Stimulated activated effector memory CD8-positive, alpha-beta T cell treated with anti-CD3 and anti-CD28 coated beads, Interleukin-12 subunit alpha, Interleukin-12 subunit beta, amount 100 ng/mL, for 72 hours (primary cell): ENCODE data around the gene LNP1.

Experiments
- ATAC-seq: fragments of 150-1000 bp; cut with Tn5 transposase; 2 replicates; pipeline ENCODE4 v1.10.0; 2021
- DNase-seq, 2 donors: peaks; one replicate each; pipeline ENCODE4 v3.0.0; 2021 to 2022; ENCODE audit warnings: low spot score in 2 of 2
- H3K27ac Mint-ChIP-seq: one replicate; pipeline ENCODE4 v1.8.0; 2022; ENCODE audit warnings: mild to moderate bottlenecking, mixed read lengths
- H3K36me3 Mint-ChIP-seq: one replicate; pipeline ENCODE4 v1.8.0; 2022; ENCODE audit warnings: mild to moderate bottlenecking, mixed read lengths
- H3K4me1 Mint-ChIP-seq: one replicate; pipeline ENCODE4 v1.8.0; 2022; ENCODE audit warnings: mixed read lengths
- H3K4me3 Mint-ChIP-seq: one replicate; pipeline ENCODE4 v1.8.0; 2022; ENCODE audit warnings: mild to moderate bottlenecking, mixed read lengths
- H3K9me3 Mint-ChIP-seq: one replicate; pipeline ENCODE4 v1.8.0; 2022; ENCODE audit warnings: mixed read lengths

The LNP1 gene

GRCh38 chr3:100384733-100385525, 16.4 kb upstream of the LNP1 start:
- peaks cover 85% of the 10 kb centered on the region for H3K36me3 Mint-ChIP-seq
- H3K4me3 Mint-ChIP-seq: no peak overlapping the region
- DNase-seq (no peak), ATAC-seq (no peak)
- H3K27ac Mint-ChIP-seq: no peak overlapping the region
- peaks cover 14% of the 10 kb centered on the region for H3K4me1 Mint-ChIP-seq
- no peaks in the 10 kb centered on the region for H3K9me3 Mint-ChIP-seq

- H3K4me3 Mint-ChIP-seq: no peak overlapping the region
- H3K27ac Mint-ChIP-seq: no peak overlapping the region
- no peaks in the 10 kb centered on the region for H3K9me3 Mint-ChIP-seq
- no peak for ATAC-seq
- peaks cover 14% of the 10 kb centered on the region for H3K4me1 Mint-ChIP-seq
- H3K36me3 Mint-ChIP-seq: peaks cover 69% of the 10 kb centered on the region
- no peak for DNase-seq
These were observed 14.8 kb upstream of the LNP1 start for GRCh38 chr3:100386437-100387074.

GRCh38 chr3:100389025-100389424, 12.3 kb upstream of the LNP1 start:
- DNase-seq: no peak
- no peak for ATAC-seq
- peaks cover 44% of the 10 kb centered on the region for H3K36me3 Mint-ChIP-seq
- no peaks in the 10 kb centered on the region for H3K9me3 Mint-ChIP-seq
- no peak overlapping the region for H3K4me3 Mint-ChIP-seq
- no peak overlapping the region for H3K27ac Mint-ChIP-seq
- H3K4me1 Mint-ChIP-seq: peaks cover 18% of the 10 kb centered on the region

GRCh38 chr3:100395679-100396431, 5.5 kb upstream of the LNP1 start:
- Mint-ChIP-seq H3K36me3 (peaks cover 36% of the 10 kb centered on the region), H3K4me1 (peaks cover 39% of the 10 kb centered on the region), H3K9me3 (no peaks in the 10 kb centered on the region), H3K27ac (peak overlapping the region; percentile 35), H3K4me3 (no peak overlapping the region)
- DNase-seq: no peak
- ATAC-seq: peak; percentile 46

GRCh38 chr3:100396967-100397366, 4.4 kb upstream of the LNP1 start:
- DNase-seq (no peak), ATAC-seq (no peak)
- Mint-ChIP-seq H3K4me3 (no peak overlapping the region), H3K9me3 (no peaks in the 10 kb centered on the region), H3K4me1 (peaks cover 45% of the 10 kb centered on the region), H3K27ac (peak overlapping the region; percentile 12), H3K36me3 (peaks cover 47% of the 10 kb centered on the region)

- ATAC-seq (no peak), DNase-seq (no peak)
- peak overlapping the region; percentile 90 for H3K4me3 Mint-ChIP-seq
- H3K27ac Mint-ChIP-seq: peak overlapping the region; percentile 98
- H3K9me3 Mint-ChIP-seq: no peaks in the 10 kb centered on the region
- H3K4me1 Mint-ChIP-seq: peaks cover 43% of the 10 kb centered on the region
- H3K36me3 Mint-ChIP-seq: peaks cover 47% of the 10 kb centered on the region
These were observed 1.8 kb upstream of the LNP1 start for GRCh38 chr3:100399341-100400071.

GRCh38 chr3:100400419-100400779, 940 bp upstream of the LNP1 start:
- peak overlapping the region; percentile 98 for H3K27ac Mint-ChIP-seq
- DNase-seq (peak in 1 of 2 donors; percentile 73), ATAC-seq (peak; percentile 67)
- H3K4me1 Mint-ChIP-seq: peaks cover 43% of the 10 kb centered on the region
- peaks cover 39% of the 10 kb centered on the region for H3K36me3 Mint-ChIP-seq
- H3K4me3 Mint-ChIP-seq: peak overlapping the region; percentile 90
- no peaks in the 10 kb centered on the region for H3K9me3 Mint-ChIP-seq

GRCh38 chr3:100401674-100402041, 319 bp downstream of the LNP1 start:
- peaks cover 31% of the 10 kb centered on the region for H3K36me3 Mint-ChIP-seq
- H3K9me3 Mint-ChIP-seq: no peaks in the 10 kb centered on the region
- peak; percentile 53 for ATAC-seq
- no peak for DNase-seq
- peak overlapping the region; percentile 90 for H3K4me3 Mint-ChIP-seq
- peaks cover 40% of the 10 kb centered on the region for H3K4me1 Mint-ChIP-seq
- H3K27ac Mint-ChIP-seq: peak overlapping the region; percentile 98

- Mint-ChIP-seq H3K4me3 (peak overlapping the region; percentile 90), H3K27ac (peak overlapping the region; percentile 98), H3K9me3 (peaks cover under 1% of the 10 kb centered on the region), H3K36me3 (peaks cover 28% of the 10 kb centered on the region), H3K4me1 (peaks cover 37% of the 10 kb centered on the region)
- ATAC-seq (no peak), DNase-seq (no peak)
These were observed 917 bp downstream of the LNP1 start for GRCh38 chr3:100402256-100402655.

- Mint-ChIP-seq H3K27ac (no peak overlapping the region), H3K9me3 (peaks cover 7% of the 10 kb centered on the region), H3K36me3 (peaks cover 22% of the 10 kb centered on the region), H3K4me3 (peak overlapping the region; percentile 90), H3K4me1 (peaks cover 37% of the 10 kb centered on the region)
- no peak for ATAC-seq
- no peak for DNase-seq
These were observed 1.6 kb downstream of the LNP1 start for GRCh38 chr3:100402891-100403290.

- DNase-seq (no peak), ATAC-seq (no peak)
- peaks cover 19% of the 10 kb centered on the region for H3K36me3 Mint-ChIP-seq
- peaks cover 34% of the 10 kb centered on the region for H3K4me1 Mint-ChIP-seq
- H3K27ac Mint-ChIP-seq: no peak overlapping the region
- H3K4me3 Mint-ChIP-seq: peak overlapping the region; percentile 90
- peaks cover 7% of the 10 kb centered on the region for H3K9me3 Mint-ChIP-seq
These were observed 2.3 kb downstream of the LNP1 start for GRCh38 chr3:100403362-100404249.

- peaks cover 7% of the 10 kb centered on the region for H3K9me3 Mint-ChIP-seq
- DNase-seq: no peak
- no peak for ATAC-seq
These were observed 2.9 kb downstream of the LNP1 start for GRCh38 chr3:100404250-100404548.

GRCh38 chr3:100407164-100407563, 5.8 kb downstream of the LNP1 start:
- no peak overlapping the region for H3K27ac Mint-ChIP-seq
- no peak for DNase-seq
- no peak overlapping the region for H3K4me3 Mint-ChIP-seq
- H3K9me3 Mint-ChIP-seq: peaks cover 7% of the 10 kb centered on the region
- no peak for ATAC-seq
- H3K36me3 Mint-ChIP-seq: no peaks in the 10 kb centered on the region
- H3K4me1 Mint-ChIP-seq: peaks cover 7% of the 10 kb centered on the region

More at GRCh38 chr3:100404250-100404548, 2.9 kb downstream of the LNP1 start:
- no peak overlapping the region for H3K27ac Mint-ChIP-seq
- H3K4me1 Mint-ChIP-seq: peaks cover 28% of the 10 kb centered on the region
- H3K36me3 Mint-ChIP-seq: peaks cover 19% of the 10 kb centered on the region
- no peak overlapping the region for H3K4me3 Mint-ChIP-seq

- H3K4me1 Mint-ChIP-seq: peaks cover 6% of the 10 kb centered on the region
- H3K36me3 Mint-ChIP-seq: no peaks in the 10 kb centered on the region
- H3K27ac Mint-ChIP-seq: no peak overlapping the region
- no peak for DNase-seq
- peaks cover 7% of the 10 kb centered on the region for H3K9me3 Mint-ChIP-seq
- no peak for ATAC-seq
- no peak overlapping the region for H3K4me3 Mint-ChIP-seq
These were observed 6.7 kb downstream of the LNP1 start for GRCh38 chr3:100407977-100408532.
